Uterus (tissue), 2 donors: Measurements from ENCODE around the gene TRIM68.

Source experiments
- POLR2A ChIP-seq, 2 donors: fragments of 450-650 bp; IDR thresholded peaks; one replicate each; pipeline ENCODE4 v1.6.1; 2016; ENCODE audit warnings: antibody characterized with exemption in 2 of 2, mild to moderate bottlenecking in 1 of 2, moderate library complexity in 1 of 2
- TF ChIP-seq, protein P1 (sequence below), 4 experiments: fragments of 200-600 bp in 2 of 4; fragments of 450-650 bp in 2 of 4; sonication (generic) in 2 of 4; IDR thresholded peaks; one replicate each; pipeline ENCODE4 v1.5.1; 2016 to 2019; ENCODE audit warnings: antibody characterized with exemption in 4 of 4, mild to moderate bottlenecking in 2 of 4, moderate library complexity in 1 of 4

DNA sequence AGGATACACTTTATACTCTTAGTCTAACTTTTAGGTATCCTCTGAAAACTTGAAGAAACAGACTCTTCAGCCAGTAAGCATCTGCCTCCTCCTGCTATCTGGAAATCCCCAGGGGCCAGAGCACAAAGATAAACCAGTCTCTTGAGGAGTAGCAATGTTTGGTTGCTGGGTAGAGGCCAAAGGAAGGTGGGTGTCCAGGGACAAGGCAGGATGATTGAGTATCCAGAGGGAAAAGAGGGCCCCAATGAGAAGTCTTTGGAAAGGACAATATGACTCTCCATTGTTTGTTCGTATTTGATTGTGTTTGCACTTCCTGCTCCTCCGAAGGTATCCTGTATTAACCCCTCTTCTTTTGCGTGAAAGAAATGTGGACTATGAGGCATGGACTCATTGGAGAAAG, 19.0 kb downstream of the TRIM68 start:
- TF ChIP-seq, protein P1, sequence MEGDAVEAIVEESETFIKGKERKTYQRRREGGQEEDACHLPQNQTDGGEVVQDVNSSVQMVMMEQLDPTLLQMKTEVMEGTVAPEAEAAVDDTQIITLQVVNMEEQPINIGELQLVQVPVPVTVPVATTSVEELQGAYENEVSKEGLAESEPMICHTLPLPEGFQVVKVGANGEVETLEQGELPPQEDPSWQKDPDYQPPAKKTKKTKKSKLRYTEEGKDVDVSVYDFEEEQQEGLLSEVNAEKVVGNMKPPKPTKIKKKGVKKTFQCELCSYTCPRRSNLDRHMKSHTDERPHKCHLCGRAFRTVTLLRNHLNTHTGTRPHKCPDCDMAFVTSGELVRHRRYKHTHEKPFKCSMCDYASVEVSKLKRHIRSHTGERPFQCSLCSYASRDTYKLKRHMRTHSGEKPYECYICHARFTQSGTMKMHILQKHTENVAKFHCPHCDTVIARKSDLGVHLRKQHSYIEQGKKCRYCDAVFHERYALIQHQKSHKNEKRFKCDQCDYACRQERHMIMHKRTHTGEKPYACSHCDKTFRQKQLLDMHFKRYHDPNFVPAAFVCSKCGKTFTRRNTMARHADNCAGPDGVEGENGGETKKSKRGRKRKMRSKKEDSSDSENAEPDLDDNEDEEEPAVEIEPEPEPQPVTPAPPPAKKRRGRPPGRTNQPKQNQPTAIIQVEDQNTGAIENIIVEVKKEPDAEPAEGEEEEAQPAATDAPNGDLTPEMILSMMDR (IDR thresholded peaks at IDR 0.05): no peak
- TF ChIP-seq POLR2A (IDR thresholded peaks at IDR 0.05): no peak
